Endothelial cell of umbilical vein (primary cell): Measurements from ENCODE around the gene VPS52. TPM values are rescaled to one million over a fixed set of nuclear protein-coding genes. Genes with fewer than 3 reads are reported as not detected.

Source experiments
- BruUV-seq: library from RNA; stranded (reverse); fragments of 400-500 nt; replicated peaks from 2 replicates; lab custom pipeline; 2021; lab: Mats Ljungman, UMichigan
- CTCF ChIA-PET: fragments of 300-600, 350-600 bp; sonication (Branson Sonifier 250); formaldehyde crosslinking; loops from one replicate; lab custom pipeline; 2021; ENCODE audit warnings: antibody characterized with exemption, inconsistent platforms; lab: Charles Lee
- POLR2A ChIA-PET: fragments of 300-600, 350-600 bp; sonication (Branson Sonifier 250); formaldehyde crosslinking; loops from one replicate; lab custom pipeline; 2021; ENCODE audit warnings: antibody characterized with exemption, inconsistent platforms; lab: Charles Lee
- DNase-seq: peaks from one replicate; pipeline ENCODE4 v3.0.0-alpha.2; 2011; ENCODE audit warnings: low read depth, low spot score
- FAIRE-seq: peaks from 2 replicates; lab custom pipeline; 2011; peaks lifted over from hg19 to GRCh38; lab: Jason Lieb, UNC
- H2AFZ ChIP-seq: 2 replicates; pipeline ENCODE4 v1.6.0; 2012; ENCODE audit warnings: low read depth, low read length, control low read depth, inconsistent platforms
- H3K27ac ChIP-seq: 2 replicates; pipeline ENCODE4 v1.5.1; 2011; ENCODE audit warnings: low read depth, mild to moderate bottlenecking, control low read depth, low read length, moderate library complexity; ENCODE audit not compliant: insufficient read depth
- H3K27me3 ChIP-seq, 2 experiments: 2 replicates each; pipeline versions ENCODE4 v1.6.0 to v1.6.1; 2011; ENCODE audit warnings: low read length in 2 of 2, mixed read lengths in 1 of 2; ENCODE audit not compliant: control insufficient read depth in 2 of 2, insufficient read depth in 2 of 2
- H3K36me3 ChIP-seq, 2 experiments: 2 replicates in 1 of 2; 3 replicates in 1 of 2; pipeline ENCODE4 v1.5.1; 2011; ENCODE audit warnings: low read length in 2 of 2, mild to moderate bottlenecking in 1 of 2, moderate library complexity in 1 of 2; ENCODE audit not compliant: control insufficient read depth in 2 of 2, insufficient read depth in 2 of 2; ENCODE audit errors: extremely low read depth in 1 of 2
- H3K4me1 ChIP-seq: 3 replicates; pipeline ENCODE4 v1.5.1; 2011; ENCODE audit warnings: mild to moderate bottlenecking, low read length; ENCODE audit not compliant: control insufficient read depth, insufficient read depth; ENCODE audit errors: extremely low read depth
- H3K4me2 ChIP-seq: 2 replicates; pipeline ENCODE4 v1.6.1; 2011; ENCODE audit warnings: low read length, control low read depth, mixed read lengths; ENCODE audit not compliant: insufficient read depth
- H3K4me3 ChIP-seq, 3 experiments: fragments of 200-600 bp in 1 of 3; sonication (generic), shearing (Covaris generic) in 1 of 3; replicated peaks in 1 of 3; 2 replicates each; pipeline ENCODE4 v1.5.1; 2011 to 2016; ENCODE audit warnings: control low read depth in 3 of 3, low read length in 3 of 3, mild to moderate bottlenecking in 2 of 3, inconsistent platforms in 1 of 3, low read depth in 1 of 3, moderate library complexity in 1 of 3; ENCODE audit not compliant: insufficient read depth in 1 of 3
- H3K79me2 ChIP-seq: 2 replicates; pipeline ENCODE4 v1.6.0; 2012; ENCODE audit warnings: low read length, inconsistent platforms; ENCODE audit not compliant: control insufficient read depth, insufficient read depth
- H3K9ac ChIP-seq: replicated peaks from 2 replicates; pipeline ENCODE3; 2011; ENCODE audit warnings: low read length, control low read depth; ENCODE audit not compliant: insufficient read depth; ENCODE audit errors: extremely low read depth
- H3K9me1 ChIP-seq: replicated peaks from 3 replicates; pipeline ENCODE4 v1.6.0; 2011; ENCODE audit warnings: mild to moderate bottlenecking, low read length; ENCODE audit not compliant: control insufficient read depth, insufficient read depth; ENCODE audit errors: extremely low read depth
- H3K9me3 ChIP-seq: replicated peaks from 2 replicates; pipeline ENCODE4 v1.5.1; 2012; ENCODE audit warnings: low read length, inconsistent platforms; ENCODE audit not compliant: control insufficient read depth, insufficient read depth
- H4K20me1 ChIP-seq: replicated peaks from 2 replicates; pipeline ENCODE3; 2011; ENCODE audit warnings: mild to moderate bottlenecking, low read length; ENCODE audit not compliant: control insufficient read depth, insufficient read depth; ENCODE audit errors: extremely low read depth
- CTCF ChIP-seq, 2 donors: IDR thresholded peaks; 1 replicate in 1 of 2; 2 replicates in 1 of 2; pipeline ENCODE4 v1.5.1; 2011; ENCODE audit warnings: low read length in 2 of 2, mild to moderate bottlenecking in 2 of 2, moderate library complexity in 2 of 2, control low read depth in 1 of 2, inconsistent platforms in 1 of 2, low read depth in 1 of 2; ENCODE audit not compliant: insufficient read depth in 1 of 2; ENCODE audit errors: extremely low read depth in 1 of 2
- EZH2 ChIP-seq: IDR thresholded peaks from 2 replicates; pipeline ENCODE4 v1.6.1; 2012; ENCODE audit warnings: borderline replicate concordance, low read depth, mild to moderate bottlenecking, moderate library complexity, low read length, inconsistent platforms; ENCODE audit not compliant: severe bottlenecking
- FOS ChIP-seq: IDR thresholded peaks from 2 replicates; pipeline ENCODE4 v1.6.1; 2011; ENCODE audit warnings: mild to moderate bottlenecking, low read length, moderate library complexity, borderline replicate concordance; ENCODE audit not compliant: insufficient read depth
- GATA2 ChIP-seq: IDR thresholded peaks from 2 replicates; pipeline ENCODE4 v1.7.0; 2011; ENCODE audit warnings: low read depth, mild to moderate bottlenecking, moderate library complexity, mixed read lengths, low read length; ENCODE audit not compliant: insufficient read length, insufficient read depth
- JUN ChIP-seq: IDR thresholded peaks from 2 replicates; pipeline ENCODE4 v1.6.1; 2011; ENCODE audit warnings: borderline replicate concordance, low read depth; ENCODE audit not compliant: insufficient read length, insufficient read depth
- MAX ChIP-seq: IDR thresholded peaks from 2 replicates; pipeline ENCODE4 v1.6.1; 2011; ENCODE audit not compliant: insufficient read depth, insufficient read length
- MYC ChIP-seq: IDR thresholded peaks from one replicate; pipeline ENCODE4 v1.6.1; 2011; ENCODE audit warnings: mild to moderate bottlenecking, low read depth, low read length
- POLR2A ChIP-seq: IDR thresholded peaks from 2 replicates; pipeline ENCODE4 v1.6.1; 2012; ENCODE audit warnings: low read depth, mild to moderate bottlenecking, control low read depth, low read length
- POLR2AphosphoS5 ChIP-seq: IDR thresholded peaks from 2 replicates; pipeline ENCODE4 v1.6.1; 2012; ENCODE audit warnings: low read depth, mild to moderate bottlenecking, control low read depth, low read length, moderate library complexity; ENCODE audit not compliant: insufficient read depth
- dilution Hi-C: fragments of 300-500 bp; cut with MboI; formaldehyde crosslinking; loops from one replicate; pipeline ENCODE4 v1.15.0; 2019; ENCODE audit warnings: low sequenced_read_pairs; ENCODE audit not compliant: extremely low pct_ligation_motif_present
- intact Hi-C: fragments of 100-400 bp; cut with micrococcal nuclease; formaldehyde crosslinking; loops from one replicate; pipeline ENCODE4 v1.10.0; 2022
- polyA plus RNA-seq, 4 experiments: library from polyadenylated mRNA; depleted of rRNA in 3 of 4; stranded (reverse) in 3 of 4; unstranded in 1 of 4; fragments of >200 nt; gene quantifications; 2 replicates each; pipeline versions ENCODE4 v1.2.1 to v1.2.3, GENCODE V29; 2011 to 2012; ENCODE audit warnings: missing spikeins in 1 of 4
- total RNA-seq: library from RNA; stranded (reverse); gene quantifications from 2 replicates; pipeline ENCODE4 v1.2.3, GENCODE V29; 2021

The VPS52 gene
- total and polyA plus RNA-seq, 2 donors (not counting 3 experiments of a cell fraction or from before 2014, with no cell fraction given) = 49.2 to 112 TPM

GRCh38 chr6:33278810-33279209 lies 7.1 kb upstream of the VPS52 start:
- POLR2A ChIA-PET = interaction anchor here (2.3 kb wide), 1 partner anchor 21 kb away, joined by 8 read pairs; no protein-coding TSS in a partner anchor
- dilution Hi-C loops (no loop called here), intact Hi-C loops (no loop called here)
- no peak overlapping the region for H3K9ac ChIP-seq
- DNase-seq (no peak), FAIRE-seq (no peak)
- BruUV-seq = no TSS peak
- CTCF ChIA-PET = interaction anchor here (0.6 to 4.0 kb wide), 5 partner anchors 11 to 147 kb away, joined by 3 to 39 read pairs (median 5); partner anchors contain the start of genes PFDN6, RGL2 and WDR46
- H3K4me2 ChIP-seq = no peak overlapping the region
- no peaks in the 10 kb centered on the region for H3K9me1 ChIP-seq
- TF ChIP-seq POLR2A (no peak), EZH2 (no peak), MYC (no peak), JUN (no peak), POLR2AphosphoS5 (no peak), MAX (no peak), GATA2 (no peak), CTCF (IDR thresholded peaks at IDR 0.05; ENCODE audit: extremely low read depth in 1 of 2, insufficient read depth in 1 of 2, low read depth in 1 of 2, low read length in 2 of 2) (no peak), FOS (no peak)
- no peak overlapping the region for H3K4me3 ChIP-seq
- no peaks in the 10 kb centered on the region for H3K27me3 ChIP-seq
- H3K36me3 ChIP-seq = peaks cover 4 to 39% of the 10 kb centered on the region in 2 experiments
- H2AFZ ChIP-seq = no peak overlapping the region
- no peaks in the 10 kb centered on the region for H3K9me3 ChIP-seq
- H3K4me1 ChIP-seq = peaks cover 29% of the 10 kb centered on the region
- no peaks in the 10 kb centered on the region for H4K20me1 ChIP-seq
- peaks cover 21% of the 10 kb centered on the region for H3K79me2 ChIP-seq
- no peak overlapping the region for H3K27ac ChIP-seq
